GM12878 (cell line): ENCODE data around the gene OSBPL10. TPM values are rescaled to one million over a fixed set of nuclear protein-coding genes. Genes with fewer than 3 reads are reported as not detected.

Source experiments
- ATAC-seq: fragments of 200-7000 bp; cut with Tn5 transposase; 3 replicates; pipeline ENCODE4 v1.9.1; 2020; ENCODE audit warnings: mild to moderate bottlenecking, moderate library complexity
- BruUV-seq: library from RNA; stranded (reverse); fragments of 400-500 nt; replicated peaks from 2 replicates; lab custom pipeline; 2021; lab: Mats Ljungman, UMichigan
- CTCF ChIA-PET: fragments of 300-600 bp; sonication (Branson Sonifier 250); formaldehyde crosslinking; extraction: SDS; loops from one replicate; lab custom pipeline; 2021; ENCODE audit warnings: inconsistent platforms; lab: Yijun Ruan, JAX
- POLR2A ChIA-PET: fragments of 350-600 bp; formaldehyde crosslinking; extraction: SDS; loops from one replicate; lab custom pipeline; 2021; ENCODE audit warnings: inconsistent platforms; lab: Charles Lee
- RAD21 ChIA-PET: fragments of 300-600 bp; sonication (Branson Sonifier 250); formaldehyde crosslinking; loops from one replicate; lab custom pipeline; 2023; ENCODE audit warnings: antibody characterized with exemption; ENCODE audit not compliant: unreplicated experiment; lab: Charles Lee
- SMC1A ChIA-PET: fragments of 300-600 bp; sonication (Branson Sonifier 250); formaldehyde crosslinking; loops from one replicate; lab custom pipeline; 2023; ENCODE audit not compliant: unreplicated experiment, uncharacterized antibody; lab: Charles Lee
- DNase-seq: peaks from one replicate; pipeline ENCODE4 v3.0.0-alpha.2; 2011; ENCODE audit warnings: low read depth, low spot score
- FAIRE-seq: peaks from 3 replicates; lab custom pipeline; 2011; peaks lifted over from hg19 to GRCh38; lab: Jason Lieb, UNC
- H2AFZ ChIP-seq: 2 replicates; pipeline ENCODE4 v1.6.0; 2011; ENCODE audit warnings: low read depth, low read length, control low read depth; ENCODE audit not compliant: control insufficient read depth
- H3K27ac ChIP-seq: 2 replicates; pipeline ENCODE4 v1.5.1; 2011; ENCODE audit warnings: control low read depth; ENCODE audit not compliant: control insufficient read depth, insufficient read depth
- H3K27me3 ChIP-seq, 2 experiments: replicated peaks in 1 of 2; 2 replicates each; pipeline versions ENCODE4 v1.6.0 to v1.6.1; 2011; ENCODE audit warnings: low read length in 1 of 2; ENCODE audit not compliant: control insufficient read depth in 2 of 2, insufficient read depth in 2 of 2
- H3K36me3 ChIP-seq, 2 experiments: 2 replicates each; pipeline ENCODE4 v1.5.1; 2011; ENCODE audit warnings: low read length in 1 of 2; ENCODE audit not compliant: control insufficient read depth in 2 of 2, insufficient read depth in 2 of 2
- H3K4me1 ChIP-seq: 2 replicates; pipeline ENCODE4 v1.6.1; 2011; ENCODE audit warnings: mild to moderate bottlenecking, low read length, moderate library complexity, mixed read lengths; ENCODE audit not compliant: control insufficient read depth, insufficient read depth
- H3K4me2 ChIP-seq: 2 replicates; pipeline ENCODE4 v1.6.0; 2011; ENCODE audit warnings: control low read depth; ENCODE audit not compliant: control insufficient read depth, insufficient read depth
- H3K4me3 ChIP-seq: fragments of 200-600 bp; sonication (generic); 2 replicates; pipeline ENCODE4 v1.5.1; 2016
- H3K79me2 ChIP-seq: 2 replicates; pipeline ENCODE4 v1.6.0; 2011; ENCODE audit warnings: low read length; ENCODE audit not compliant: control insufficient read depth, insufficient read depth
- H3K9ac ChIP-seq: 2 replicates; pipeline ENCODE4 v1.8.0; 2011; ENCODE audit warnings: low read length, control low read depth, mixed read lengths; ENCODE audit not compliant: control insufficient read depth, insufficient read depth
- H3K9me3 ChIP-seq: replicated peaks from 3 replicates; pipeline ENCODE4 v1.5.1; 2011; ENCODE audit warnings: mild to moderate bottlenecking, low read length; ENCODE audit not compliant: control insufficient read depth, insufficient read depth
- H4K20me1 ChIP-seq: 2 replicates; pipeline ENCODE4 v1.6.0; 2011; ENCODE audit not compliant: control insufficient read depth, insufficient read depth
- BCL3 ChIP-seq: IDR thresholded peaks from 2 replicates; pipeline ENCODE4 v1.6.1; 2011; ENCODE audit warnings: borderline replicate concordance, low read depth, mild to moderate bottlenecking, moderate library complexity, low read length; ENCODE audit not compliant: insufficient read depth, poor library complexity, severe bottlenecking
- CUX1 ChIP-seq: IDR thresholded peaks from 2 replicates; pipeline ENCODE4 v1.6.1; 2012; ENCODE audit warnings: improper control_type of control experiment, low read depth, low read length; ENCODE audit not compliant: insufficient replicate concordance
- ETV6 ChIP-seq, 2 experiments: fragments of 450-650 bp in 1 of 2; IDR thresholded peaks in 1 of 2; conservative IDR thresholded peaks in 1 of 2; 2 replicates each; pipeline ENCODE4 v1.6.1; 2014; ENCODE audit warnings: antibody characterized with exemption in 1 of 2, borderline replicate concordance in 1 of 2, low read depth in 1 of 2, mild to moderate bottlenecking in 1 of 2, moderate library complexity in 1 of 2
- JUNB ChIP-seq: IDR thresholded peaks from 2 replicates; pipeline ENCODE4 v1.6.1; 2016; ENCODE audit warnings: antibody characterized with exemption, mild to moderate bottlenecking
- JUND ChIP-seq: IDR thresholded peaks from 2 replicates; pipeline ENCODE4 v1.6.1; 2012; ENCODE audit warnings: low read depth, mild to moderate bottlenecking, low read length, improper control_type of control experiment, moderate library complexity
- MXI1 ChIP-seq: fragments of 150-350 bp; IDR thresholded peaks from 2 replicates; pipeline ENCODE4 v1.6.1; 2011; ENCODE audit warnings: low read depth, mild to moderate bottlenecking, inconsistent platforms, low read length, improper control_type of control experiment
- POLR2AphosphoS5 ChIP-seq: IDR thresholded peaks from 2 replicates; pipeline ENCODE4 v1.6.1; 2011; ENCODE audit warnings: mild to moderate bottlenecking, low read length, inconsistent platforms
- RAD51 ChIP-seq: fragments of 450-650 bp; IDR thresholded peaks from 2 replicates; pipeline ENCODE4 v1.6.1; 2016; ENCODE audit warnings: moderate library complexity, mild to moderate bottlenecking, inconsistent platforms
- SIX5 ChIP-seq: IDR thresholded peaks from 2 replicates; pipeline ENCODE4 v1.6.1; 2011; ENCODE audit warnings: mild to moderate bottlenecking, low read depth, low read length, moderate library complexity; ENCODE audit not compliant: severe bottlenecking
- STAT1 ChIP-seq: fragments of 450-650 bp; conservative IDR thresholded peaks from 2 replicates; pipeline ENCODE4 v1.6.1; 2014; ENCODE audit warnings: antibody characterized with exemption, mild to moderate bottlenecking
- ZNF24 ChIP-seq: fragments of 450-650 bp; IDR thresholded peaks from 2 replicates; pipeline ENCODE4 v1.6.1; 2017; ENCODE audit warnings: antibody characterized with exemption, mild to moderate bottlenecking
- WGBS: methylation state at CpG from one replicate; pipeline ENCODE4 v1.1.6; 2016; ENCODE audit warnings: low lambda C conversion rate; ENCODE audit not compliant: insufficient replicate concordance, insufficient coverage; ENCODE audit errors: missing lambda C conversion rate; 5-methylcytosine and 5-hydroxymethylcytosine counted together
- in situ Hi-C: fragments of 300-500 bp; cut with MboI; formaldehyde crosslinking; loops from 9 replicates; pipeline ENCODE4 v1.14.3; 2018; ENCODE audit warnings: mixed read lengths
- intact Hi-C: fragments of 100-400 bp; cut with micrococcal nuclease; formaldehyde crosslinking; loops from one replicate; pipeline ENCODE4 v1.14.2; 2022; ENCODE audit not compliant: unreplicated experiment
- polyA plus RNA-seq, 11 experiments: library from polyadenylated mRNA; depleted of rRNA in 4 of 11; unstranded in 6 of 11; stranded (reverse) in 5 of 11; fragments of >200 nt; fragmentation: Nextera tagmentation in 4 of 11; fragmentation: Illumina TruSeq in 1 of 11; extraction: Ambion mirVana in 4 of 11; extraction: Trizol in 1 of 11; gene quantifications; 1 replicate in 1 of 11; 2 replicates in 10 of 11; pipeline versions ENCODE4 v1.2.1 to v1.2.3, GENCODE V29; 2011 to 2016; ENCODE audit warnings: inconsistent platforms in 2 of 11, missing spikeins in 2 of 11, low read depth in 1 of 11
- total RNA-seq, 4 experiments: library from RNA; depleted of rRNA in 3 of 4; stranded (reverse); fragments of >200 nt in 3 of 4; fragmentation: Illumina TruSeq in 1 of 4; extraction: Trizol in 1 of 4; gene quantifications; 2 replicates each; pipeline versions ENCODE4 v1.2.1 to v1.2.3, GENCODE V29; 2013 to 2021
- TF ChIP-seq, protein P1 (sequence below): IDR thresholded peaks from 2 replicates; pipeline ENCODE4 v1.6.1; 2011; ENCODE audit warnings: low read depth, mild to moderate bottlenecking, low read length, moderate library complexity, borderline replicate concordance; ENCODE audit errors: extremely low read depth
- TF ChIP-seq, protein P2 (sequence below): fragments of 450-650 bp; IDR thresholded peaks from 2 replicates; pipeline ENCODE4 v1.6.1; 2018; ENCODE audit warnings: mild to moderate bottlenecking, low read depth, moderate library complexity; ENCODE audit not compliant: partially characterized antibody

Gene OSBPL10
- total and polyA plus RNA-seq, 10 of the 15 experiments (the other 5 are each of a cell fraction or from before 2014, with no cell fraction given): 0.03 to 0.25 (median 0.09) TPM; not detected in 5

GRCh38 chr3:31973081-31973480 is 8.0 kb downstream of the OSBPL10 start:
- FAIRE-seq: no peak
- no peak for DNase-seq
- peaks cover 1 to 4% of the 10 kb centered on the region in 2 experiments for H3K27me3 ChIP-seq
- intact Hi-C loops (no loop called here), in situ Hi-C loops (no loop called here)
- RAD21 ChIA-PET: no interaction called here
- H3K4me3 ChIP-seq: no peak overlapping the region
- no peaks in the 10 kb centered on the region; the same call in 1 of the 2 replicates for H3K4me1 ChIP-seq
- no peaks in the 10 kb centered on the region for H4K20me1 ChIP-seq
- CTCF ChIA-PET: no interaction called here
- no peaks in the 10 kb centered on the region for H3K79me2 ChIP-seq
- SMC1A ChIA-PET: no interaction called here
- H2AFZ ChIP-seq: no peak overlapping the region
- H3K4me2 ChIP-seq: no peak overlapping the region
- no TSS peak for BruUV-seq
- no peaks in the 10 kb centered on the region for H3K36me3 ChIP-seq
- WGBS: 87% methylated on average over 4 of the region's 4 CpGs
- no peak for ATAC-seq
- no peak overlapping the region for H3K9ac ChIP-seq
- H3K27ac ChIP-seq: no peak overlapping the region
- no peaks in the 10 kb centered on the region; the same call in 2 of the 3 replicates for H3K9me3 ChIP-seq
- POLR2A ChIA-PET: no interaction called here
- TF ChIP-seq JUNB (no peak), ETV6 (conservative IDR thresholded peaks at IDR 0.05 in 1 of 2, IDR thresholded peaks at IDR 0.05 in 1 of 2; ENCODE audit: borderline replicate concordance in 1 of 2, low read depth in 1 of 2) (no peak), SIX5 (no peak), ZNF24 (no peak), POLR2AphosphoS5 (no peak), RAD51 (no peak), BCL3 (no peak), JUND (no peak), STAT1 (no peak), CUX1 (no peak), MXI1 (no peak)
- TF ChIP-seq, protein P1, sequence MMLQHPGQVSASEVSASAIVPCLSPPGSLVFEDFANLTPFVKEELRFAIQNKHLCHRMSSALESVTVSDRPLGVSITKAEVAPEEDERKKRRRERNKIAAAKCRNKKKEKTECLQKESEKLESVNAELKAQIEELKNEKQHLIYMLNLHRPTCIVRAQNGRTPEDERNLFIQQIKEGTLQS: no peak
- TF ChIP-seq, protein P2, sequence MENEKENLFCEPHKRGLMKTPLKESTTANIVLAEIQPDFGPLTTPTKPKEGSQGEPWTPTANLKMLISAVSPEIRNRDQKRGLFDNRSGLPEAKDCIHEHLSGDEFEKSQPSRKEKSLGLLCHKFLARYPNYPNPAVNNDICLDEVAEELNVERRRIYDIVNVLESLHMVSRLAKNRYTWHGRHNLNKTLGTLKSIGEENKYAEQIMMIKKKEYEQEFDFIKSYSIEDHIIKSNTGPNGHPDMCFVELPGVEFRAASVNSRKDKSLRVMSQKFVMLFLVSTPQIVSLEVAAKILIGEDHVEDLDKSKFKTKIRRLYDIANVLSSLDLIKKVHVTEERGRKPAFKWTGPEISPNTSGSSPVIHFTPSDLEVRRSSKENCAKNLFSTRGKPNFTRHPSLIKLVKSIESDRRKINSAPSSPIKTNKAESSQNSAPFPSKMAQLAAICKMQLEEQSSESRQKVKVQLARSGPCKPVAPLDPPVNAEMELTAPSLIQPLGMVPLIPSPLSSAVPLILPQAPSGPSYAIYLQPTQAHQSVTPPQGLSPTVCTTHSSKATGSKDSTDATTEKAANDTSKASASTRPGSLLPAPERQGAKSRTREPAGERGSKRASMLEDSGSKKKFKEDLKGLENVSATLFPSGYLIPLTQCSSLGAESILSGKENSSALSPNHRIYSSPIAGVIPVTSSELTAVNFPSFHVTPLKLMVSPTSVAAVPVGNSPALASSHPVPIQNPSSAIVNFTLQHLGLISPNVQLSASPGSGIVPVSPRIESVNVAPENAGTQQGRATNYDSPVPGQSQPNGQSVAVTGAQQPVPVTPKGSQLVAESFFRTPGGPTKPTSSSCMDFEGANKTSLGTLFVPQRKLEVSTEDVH: no peak
